ENCODE results near the gene APOA5.
"Not testable (repeated sequence)": the region's sequence is repeated elsewhere in the genome, so short reads cannot be mapped to it uniquely, and the experiment has no call there.

Gene APOA5, protein sequence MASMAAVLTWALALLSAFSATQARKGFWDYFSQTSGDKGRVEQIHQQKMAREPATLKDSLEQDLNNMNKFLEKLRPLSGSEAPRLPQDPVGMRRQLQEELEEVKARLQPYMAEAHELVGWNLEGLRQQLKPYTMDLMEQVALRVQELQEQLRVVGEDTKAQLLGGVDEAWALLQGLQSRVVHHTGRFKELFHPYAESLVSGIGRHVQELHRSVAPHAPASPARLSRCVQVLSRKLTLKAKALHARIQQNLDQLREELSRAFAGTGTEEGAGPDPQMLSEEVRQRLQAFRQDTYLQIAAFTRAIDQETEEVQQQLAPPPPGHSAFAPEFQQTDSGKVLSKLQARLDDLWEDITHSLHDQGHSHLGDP

GRCh38 chr11:116791813-116792143, at the start of gene APOA5:
APOA5 (minus strand) TSS chr11:116791879; CDS start chr11:116791860, 19 bp downstream.
- no peak for DNase-seq (ENCODE audit: low read depth in 1 of 2, low spot score in 1 of 2)

DNA sequence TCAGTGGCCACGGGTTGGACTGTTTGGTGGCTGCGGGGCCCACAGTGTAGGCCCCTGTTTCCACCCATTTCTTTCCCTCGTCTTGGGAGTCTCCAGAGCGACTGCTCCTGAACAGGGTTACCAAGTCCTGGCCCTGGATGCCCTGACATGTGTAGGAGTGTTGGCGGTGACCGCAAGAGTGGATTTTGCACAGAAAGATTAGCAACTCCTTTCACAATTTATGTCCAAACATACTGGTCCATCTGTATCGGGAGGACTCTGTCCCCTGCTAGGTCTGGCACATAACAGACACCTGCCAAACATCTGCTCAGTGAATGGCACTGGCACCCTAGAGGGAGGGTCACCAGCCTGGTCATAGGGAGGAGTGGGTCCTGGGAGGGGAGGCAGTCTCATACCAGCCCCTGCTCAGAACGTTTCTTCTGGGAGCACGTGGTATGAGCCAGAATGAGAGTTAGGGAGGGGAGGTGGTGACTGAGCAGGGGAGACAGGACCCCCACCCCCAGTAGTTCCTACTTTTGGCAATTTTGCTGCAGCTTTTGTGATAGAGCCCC, 49.1 kb upstream of the APOA5 start:
- no peak for DNase-seq (ENCODE audit: low read depth in 1 of 2, low spot score in 1 of 2)

GRCh38 chr11:116840224-116840745, 48.6 kb upstream of the APOA5 start:
- DNase-seq (ENCODE audit: low read depth in 1 of 2, low spot score in 1 of 2): no peak

DNA sequence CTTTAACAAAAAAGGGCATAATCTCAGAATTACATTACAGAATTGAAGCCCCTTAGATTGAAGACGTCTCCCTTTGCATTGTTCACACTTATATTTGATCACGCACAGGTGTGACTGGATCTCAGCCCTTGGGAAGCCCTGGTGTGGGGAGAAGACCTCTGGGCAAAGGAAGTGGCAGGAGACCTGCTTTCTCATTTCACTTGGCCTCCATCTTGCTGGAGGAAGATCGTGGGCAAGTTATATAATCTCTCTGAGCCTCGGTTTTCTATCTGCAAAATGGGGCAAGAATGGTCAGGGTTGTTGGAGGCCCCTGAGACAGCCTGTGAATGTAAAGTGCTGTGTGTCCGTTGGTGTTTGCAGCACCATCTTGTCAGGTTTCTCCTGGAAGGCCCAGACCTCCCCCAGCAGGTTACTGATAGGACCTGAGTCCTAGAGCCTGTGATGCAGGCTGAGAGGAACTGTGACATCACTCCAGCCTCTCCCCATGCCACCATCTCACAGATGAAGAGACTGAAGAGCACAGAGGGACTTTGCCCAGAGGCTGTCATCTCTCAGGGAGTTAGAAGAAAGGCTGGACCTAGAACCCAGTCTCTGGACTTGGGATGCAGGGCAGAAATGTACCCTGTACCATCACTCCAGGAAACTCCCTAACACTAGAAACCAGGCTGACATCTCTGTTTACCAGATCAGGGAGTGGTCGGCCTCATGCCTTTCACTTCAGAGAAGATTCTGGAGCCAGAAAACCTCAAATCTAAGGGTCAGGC, 46.8 kb upstream of the APOA5 start:
- no peak for DNase-seq (ENCODE audit: low read depth in 1 of 2, low spot score in 1 of 2)

DNA sequence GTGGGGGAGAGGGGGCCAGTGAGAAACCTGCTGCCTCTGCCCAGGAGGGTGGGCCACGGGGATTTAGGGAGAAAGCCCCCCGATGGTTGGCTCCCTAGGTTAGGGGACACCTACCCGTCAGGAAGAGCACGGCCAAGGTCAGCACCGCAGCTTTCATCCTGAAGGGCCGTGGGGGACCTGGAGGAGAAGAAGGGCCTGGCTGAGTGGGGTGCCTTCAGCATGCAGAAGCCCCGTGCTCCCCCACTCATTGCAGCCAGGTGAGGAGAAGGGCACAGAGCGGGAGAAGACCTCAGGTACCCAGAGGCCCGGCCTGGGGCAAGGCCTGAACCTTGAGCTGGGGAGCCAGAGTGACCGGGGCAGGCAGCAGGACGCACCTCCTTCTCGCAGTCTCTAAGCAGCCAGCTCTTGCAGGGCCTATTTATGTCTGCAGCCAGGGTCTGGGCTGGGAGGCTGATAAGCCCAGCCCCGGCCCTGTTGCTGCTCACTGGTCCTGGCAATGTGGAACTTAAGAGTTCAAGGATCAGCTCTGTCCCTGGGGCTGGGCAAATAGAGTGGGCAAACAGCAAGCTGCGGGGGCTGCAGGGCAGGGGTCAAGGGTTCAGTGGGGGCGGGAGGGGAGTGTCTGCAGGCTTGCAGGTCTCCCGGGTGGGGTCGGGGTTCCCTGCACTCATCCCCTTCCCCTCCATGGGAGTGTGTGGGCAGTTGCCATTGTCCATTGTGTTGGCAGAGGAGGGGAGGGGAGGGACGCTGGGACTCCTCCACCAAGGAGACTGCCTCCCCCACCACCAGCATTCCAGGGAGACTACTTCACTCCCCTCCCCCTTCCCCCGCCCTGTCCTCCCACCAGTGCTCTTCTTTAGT, 45.8 kb upstream of the APOA5 start, which contains the start of gene APOA1:
APOA1 (minus strand) TSS at position 392 of the 861 bp plus-strand sequence; CDS start at position 157, 235 bp downstream.
- no peak for DNase-seq (ENCODE audit: low read depth in 1 of 2, low spot score in 1 of 2)

DNA sequence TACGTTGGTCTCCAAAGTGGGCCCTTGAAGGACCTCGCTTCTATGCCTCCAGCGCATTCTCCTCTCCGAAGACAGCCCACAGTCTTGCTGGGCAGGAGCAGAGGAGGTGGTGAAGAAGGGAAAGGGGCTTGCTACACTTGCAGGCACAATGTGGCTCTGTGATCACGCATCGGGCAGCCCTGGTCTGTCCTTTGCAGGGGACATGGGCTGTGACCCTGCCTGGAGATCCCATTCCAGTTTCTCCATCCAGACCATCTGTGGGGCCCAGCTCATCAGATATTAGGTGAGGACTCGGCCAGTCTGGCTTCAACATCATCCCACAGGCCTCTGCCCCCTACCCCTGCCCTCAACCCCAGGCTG, 44.9 kb upstream of the APOA5 start:
- no peak for DNase-seq (ENCODE audit: low read depth in 1 of 2, low spot score in 1 of 2)

DNA sequence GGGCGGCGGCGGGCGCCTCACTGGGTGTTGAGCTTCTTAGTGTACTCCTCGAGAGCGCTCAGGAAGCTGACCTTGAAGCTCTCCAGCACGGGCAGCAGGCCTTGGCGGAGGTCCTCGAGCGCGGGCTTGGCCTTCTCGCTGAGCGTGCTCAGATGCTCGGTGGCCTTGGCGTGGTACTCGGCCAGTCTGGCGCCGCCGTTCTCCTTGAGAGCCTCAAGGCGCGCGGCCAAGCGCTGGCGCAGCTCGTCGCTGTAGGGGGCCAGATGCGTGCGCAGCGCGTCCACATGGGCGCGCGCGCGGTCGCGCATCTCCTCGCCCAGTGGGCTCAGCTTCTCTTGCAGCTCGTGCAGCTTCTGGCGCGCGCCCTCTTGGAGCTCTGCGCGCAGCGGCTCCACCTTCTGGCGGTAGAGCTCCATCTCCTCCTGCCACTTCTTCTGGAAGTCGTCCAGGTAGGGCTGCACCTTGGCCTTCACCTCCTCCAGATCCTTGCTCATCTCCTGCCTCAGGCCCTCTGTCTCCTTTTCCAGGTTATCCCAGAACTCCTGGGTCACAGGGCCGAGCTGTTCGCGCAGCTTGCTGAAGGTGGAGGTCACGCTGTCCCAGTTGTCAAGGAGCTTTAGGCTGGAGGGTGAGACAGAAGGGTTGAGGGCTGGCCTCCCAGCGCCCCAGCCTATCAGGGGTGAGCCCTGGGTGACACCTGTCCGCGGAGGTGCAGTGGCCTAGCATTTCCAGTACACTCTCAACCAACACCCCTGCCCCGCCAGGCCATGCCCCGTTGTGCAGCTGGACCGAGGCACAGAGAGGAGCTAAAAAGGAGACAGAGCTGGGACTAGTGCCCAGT, 44.3 kb upstream of the APOA5 start:
- peak; percentile 56 to 65 for DNase-seq (ENCODE audit: low read depth in 1 of 2, low spot score in 1 of 2)

GRCh38 chr11:116835042-116835772, 43.5 kb upstream of the APOA5 start:
- DNase-seq (ENCODE audit: low read depth in 1 of 2, low spot score in 1 of 2): no peak

DNA sequence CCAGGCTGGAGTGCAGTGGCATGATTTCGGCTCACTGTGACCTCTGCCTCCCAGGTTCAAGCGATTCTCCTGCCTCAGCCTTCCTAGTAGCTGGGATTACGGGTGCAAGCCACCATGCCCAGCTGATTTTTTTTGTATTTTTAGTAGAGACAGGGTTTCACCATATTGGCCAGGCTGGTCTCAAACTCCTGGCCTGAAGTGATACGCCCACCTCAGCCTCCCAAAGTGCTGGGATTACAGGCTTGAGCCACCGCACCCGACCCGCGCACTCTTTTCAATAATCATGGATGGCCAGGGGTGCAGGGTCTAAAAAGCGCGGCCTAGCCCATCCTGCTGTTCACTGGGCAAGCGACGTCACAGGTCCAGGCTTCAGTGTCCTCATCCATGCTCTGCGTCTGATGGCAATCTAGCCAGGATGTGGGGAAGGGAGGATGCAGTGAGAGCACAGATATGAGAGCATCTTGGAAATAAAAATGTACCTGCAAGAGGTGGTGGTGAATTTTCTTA, 42.9 kb upstream of the APOA5 start:
- not testable (repeated sequence) for DNase-seq (ENCODE audit: low read depth in 1 of 2, low spot score in 1 of 2)

GRCh38 chr11:116833816-116834534, 42.3 kb upstream of the APOA5 start:
- no peak for DNase-seq (ENCODE audit: low read depth in 1 of 2, low spot score in 1 of 2)

DNA sequence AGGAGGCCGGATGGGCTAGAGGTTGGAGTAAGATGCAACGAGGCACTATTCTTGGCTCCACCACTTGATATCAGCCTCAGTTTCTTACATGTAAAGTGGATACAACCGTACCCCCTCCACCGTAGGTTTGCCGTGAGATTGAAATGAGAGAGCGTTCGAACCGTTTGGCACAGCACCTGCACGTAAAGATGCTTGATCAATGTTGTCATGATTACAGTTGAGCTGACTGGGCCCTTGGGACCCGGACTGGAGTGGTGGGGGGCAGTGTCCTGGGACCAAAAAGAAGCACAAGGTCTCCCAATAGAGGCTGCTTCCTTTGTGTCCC, 41.8 kb upstream of the APOA5 start:
- no peak for DNase-seq (ENCODE audit: low read depth in 1 of 2, low spot score in 1 of 2)

DNA sequence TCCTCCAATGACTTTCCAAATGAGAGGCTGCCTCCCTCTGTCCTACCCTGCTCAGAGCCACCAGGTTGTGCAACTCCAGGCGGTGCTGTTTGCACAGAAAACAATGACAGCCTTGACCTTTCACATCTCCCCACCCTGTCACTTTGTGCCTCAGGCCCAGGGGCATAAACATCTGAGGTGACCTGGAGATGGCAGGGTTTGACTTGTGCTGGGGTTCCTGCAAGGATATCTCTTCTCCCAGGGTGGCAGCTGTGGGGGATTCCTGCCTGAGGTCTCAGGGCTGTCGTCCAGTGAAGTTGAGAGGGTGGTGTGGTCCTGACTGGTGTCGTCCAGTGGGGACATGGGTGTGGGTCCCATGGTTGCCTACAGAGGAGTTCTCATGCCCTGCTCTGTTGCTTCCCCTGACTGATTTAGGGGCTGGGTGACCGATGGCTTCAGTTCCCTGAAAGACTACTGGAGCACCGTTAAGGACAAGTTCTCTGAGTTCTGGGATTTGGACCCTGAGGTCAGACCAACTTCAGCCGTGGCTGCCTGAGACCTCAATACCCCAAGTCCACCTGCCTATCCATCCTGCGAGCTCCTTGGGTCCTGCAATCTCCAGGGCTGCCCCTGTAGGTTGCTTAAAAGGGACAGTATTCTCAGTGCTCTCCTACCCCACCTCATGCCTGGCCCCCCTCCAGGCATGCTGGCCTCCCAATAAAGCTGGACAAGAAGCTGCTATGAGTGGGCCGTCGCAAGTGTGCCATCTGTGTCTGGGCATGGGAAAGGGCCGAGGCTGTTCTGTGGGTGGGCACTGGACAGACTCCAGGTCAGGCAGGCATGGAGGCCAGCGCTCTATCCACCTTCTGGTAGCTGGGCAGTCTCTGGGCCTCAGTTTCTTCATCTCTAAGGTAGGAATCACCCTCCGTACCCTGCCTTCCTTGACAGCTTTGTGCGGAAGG, 40.9 kb upstream of the APOA5 start:
- no peak for DNase-seq (ENCODE audit: low read depth in 1 of 2, low spot score in 1 of 2)

DNA sequence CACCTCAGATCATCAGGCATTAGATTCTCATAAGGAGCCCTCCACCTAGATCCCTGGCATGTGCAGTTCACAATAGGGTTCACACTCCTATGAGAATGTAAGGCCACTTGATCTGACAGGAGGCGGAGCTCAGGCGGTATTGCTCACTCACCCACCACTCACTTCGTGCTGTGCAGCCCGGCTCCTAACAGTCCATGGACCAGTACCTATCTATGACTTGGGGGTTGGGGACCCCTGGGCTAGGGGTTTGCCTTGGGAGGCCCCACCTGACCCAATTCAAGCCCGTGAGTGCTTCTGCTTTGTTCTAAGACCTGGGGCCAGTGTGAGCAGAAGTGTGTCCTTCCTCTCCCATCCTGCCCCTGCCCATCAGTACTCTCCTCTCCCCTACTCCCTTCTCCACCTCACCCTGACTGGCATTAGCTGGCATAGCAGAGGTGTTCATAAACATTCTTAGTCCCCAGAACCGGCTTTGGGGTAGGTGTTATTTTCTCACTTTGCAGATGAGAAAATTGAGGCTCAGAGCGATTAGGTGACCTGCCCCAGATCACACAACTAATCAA, 40.2 kb upstream of the APOA5 start:
- DNase-seq (ENCODE audit: low read depth in 1 of 2, low spot score in 1 of 2): no peak

GRCh38 chr11:116830184-116830912, 38.7 kb upstream of the APOA5 start:
- DNase-seq (ENCODE audit: low read depth in 1 of 2, low spot score in 1 of 2): no peak

GRCh38 chr11:116829525-116830183, 38.0 kb upstream of the APOA5 start, which contains the start of gene APOC3:
APOC3 (plus strand) TSS chr11:116829907; CDS start chr11:116830583, 676 bp downstream.
- no peak for DNase-seq (ENCODE audit: low read depth in 1 of 2, low spot score in 1 of 2)
